Fibroblast of villous mesenchyme (primary cell): ENCODE results near the gene SSBP3. TPM values are rescaled to one million over a fixed set of nuclear protein-coding genes. Genes with fewer than 3 reads are reported as not detected.

Experiments used
- DNase-seq: peaks from one replicate; pipeline ENCODE4 v3.0.0-alpha.2; 2010; ENCODE audit warnings: low read depth
- H3K4me3 ChIP-seq: 2 replicates; pipeline ENCODE4 v1.5.1; 2011; ENCODE audit warnings: low read depth, mild to moderate bottlenecking, low read length
- CTCF ChIP-seq: IDR thresholded peaks from 2 replicates; pipeline ENCODE4 v1.5.1; 2012; ENCODE audit warnings: low read depth, mild to moderate bottlenecking, low read length; ENCODE audit not compliant: insufficient read depth
- total RNA-seq: library from RNA; depleted of rRNA; stranded (reverse); fragments of >200 nt; gene quantifications from 2 replicates; pipeline ENCODE4 v1.2.3, GENCODE V29; 2012

The SSBP3 gene
- total RNA-seq, 1 donor = 15.1 TPM

- no peak for TF ChIP-seq CTCF
- no peak overlapping the region for H3K4me3 ChIP-seq
- no peak for DNase-seq
Measured at GRCh38 chr1:54358503-54359168, 47.6 kb downstream of the SSBP3 start.

GRCh38 chr1:54357967-54358366 lies 48.2 kb downstream of the SSBP3 start:
- TF ChIP-seq CTCF = no peak
- no peak for DNase-seq
- H3K4me3 ChIP-seq = no peak overlapping the region

- no peak for TF ChIP-seq CTCF
- no peak for DNase-seq
- H3K4me3 ChIP-seq = no peak overlapping the region
Measured at GRCh38 chr1:54356680-54357147, 49.5 kb downstream of the SSBP3 start.

GRCh38 chr1:54355931-54356679 lies 50.1 kb downstream of the SSBP3 start:
- DNase-seq = peak; percentile 52
- no peak for TF ChIP-seq CTCF
- H3K4me3 ChIP-seq = no peak overlapping the region

GRCh38 chr1:54354899-54355298 lies 51.3 kb downstream of the SSBP3 start:
- no peak for DNase-seq
- no peak overlapping the region for H3K4me3 ChIP-seq
- no peak for TF ChIP-seq CTCF

- H3K4me3 ChIP-seq = no peak overlapping the region
- no peak for TF ChIP-seq CTCF
- no peak for DNase-seq
Measured at GRCh38 chr1:54353959-54354358, 52.2 kb downstream of the SSBP3 start.
